ENCODE data around the gene SPECC1L.

- TF ChIP-seq POLR2A (IDR thresholded peaks at IDR 0.05; ENCODE audit: low read depth, low read length) (no peak), POLR2AphosphoS5 (IDR thresholded peaks at IDR 0.05; ENCODE audit: low read depth, low read length) (no peak)
These were observed 165.9 kb downstream of the SPECC1L start for GRCh38 chr22:24436553-24436952.
